ENCODE results near the gene CPED1. TPM values are rescaled to one million over a fixed set of nuclear protein-coding genes. Genes with fewer than 3 reads are reported as not detected.

CPED1 gene
- total RNA-seq, 4 donors from 2014 or later, result 4.4 to 20.2 (median 14.0) TPM

DNA sequence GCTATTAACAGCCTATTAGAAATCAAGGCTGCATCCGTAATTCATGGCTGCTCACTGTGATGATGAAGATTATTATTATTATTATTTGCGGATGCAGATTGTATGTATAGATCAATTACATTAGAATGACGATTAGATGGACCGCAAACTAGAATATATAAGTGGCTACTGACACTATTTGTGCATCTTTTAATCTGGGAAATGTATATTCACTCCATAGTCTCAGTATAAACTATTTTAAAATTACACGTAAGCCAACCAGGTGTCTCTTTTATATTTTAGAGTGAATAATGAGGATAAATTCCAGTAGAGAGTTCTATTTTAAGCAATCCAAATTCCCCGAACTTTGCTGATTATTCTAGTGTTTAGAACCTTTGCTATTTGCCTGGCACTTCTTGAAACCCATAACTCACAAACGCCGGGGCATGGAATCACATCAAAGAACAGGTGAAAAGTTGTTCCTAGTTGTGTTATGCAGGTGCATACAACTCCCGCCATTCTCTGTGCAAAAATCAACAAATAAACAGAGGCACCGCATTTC is 38.4 kb upstream of the CPED1 start:
- TF ChIP-seq EP300 (IDR thresholded peaks at IDR 0.05; ENCODE audit: low read depth) (no peak), POLR2A (IDR thresholded peaks at IDR 0.05) (no peak), POLR2AphosphoS5 (IDR thresholded peaks at IDR 0.05) (no peak)
- TF ChIP-seq, protein P1, sequence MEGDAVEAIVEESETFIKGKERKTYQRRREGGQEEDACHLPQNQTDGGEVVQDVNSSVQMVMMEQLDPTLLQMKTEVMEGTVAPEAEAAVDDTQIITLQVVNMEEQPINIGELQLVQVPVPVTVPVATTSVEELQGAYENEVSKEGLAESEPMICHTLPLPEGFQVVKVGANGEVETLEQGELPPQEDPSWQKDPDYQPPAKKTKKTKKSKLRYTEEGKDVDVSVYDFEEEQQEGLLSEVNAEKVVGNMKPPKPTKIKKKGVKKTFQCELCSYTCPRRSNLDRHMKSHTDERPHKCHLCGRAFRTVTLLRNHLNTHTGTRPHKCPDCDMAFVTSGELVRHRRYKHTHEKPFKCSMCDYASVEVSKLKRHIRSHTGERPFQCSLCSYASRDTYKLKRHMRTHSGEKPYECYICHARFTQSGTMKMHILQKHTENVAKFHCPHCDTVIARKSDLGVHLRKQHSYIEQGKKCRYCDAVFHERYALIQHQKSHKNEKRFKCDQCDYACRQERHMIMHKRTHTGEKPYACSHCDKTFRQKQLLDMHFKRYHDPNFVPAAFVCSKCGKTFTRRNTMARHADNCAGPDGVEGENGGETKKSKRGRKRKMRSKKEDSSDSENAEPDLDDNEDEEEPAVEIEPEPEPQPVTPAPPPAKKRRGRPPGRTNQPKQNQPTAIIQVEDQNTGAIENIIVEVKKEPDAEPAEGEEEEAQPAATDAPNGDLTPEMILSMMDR (IDR thresholded peaks at IDR 0.05), result no peak
- in situ Hi-C loops (cut with MboI; ENCODE audit: low pct_ligation_motif_present in 1 of 4, low pct_unique_long_range_greater_than_20kb in 1 of 4, low sequenced_read_pairs in 3 of 4) (loop anchor here in 1 of 4 donors (10.0 kb wide), 1 partner anchor 145 kb away; no protein-coding TSS in a partner anchor), intact Hi-C loops (cut with DNase I; ENCODE audit: low total_unique reads) (loop anchor here (10.0 kb wide), 1 partner anchor 145 kb away; no protein-coding TSS in a partner anchor)
- Histone ChIP-seq H3K4me1 (peaks cover 9 to 44% (median 13%) of the 10 kb centered on the region in 4 donors), H3K27me3 (no peaks in the 10 kb centered on the region), H3K27ac (peak overlapping the region; percentile 92 to 95 (median 94)), H3K36me3 (peaks cover 0 to 20% (median 3%) of the 10 kb centered on the region in 4 donors), H3K4me3 (peak overlapping the region; percentile 30 to 63 (median 58)), H3K9me3 (no peaks in the 10 kb centered on the region)
- DNase-seq, result no peak
- WGBS, 2 donors (ENCODE audit: low coverage in 1 of 2), result 0 to 2% methylated on average over 8 to 10 of the region's 10 CpGs

GRCh38 chr7:120950539-120951308 is 37.8 kb upstream of the CPED1 start, which contains the start of gene ING3:
TSS of gene ING3 (plus strand) at chr7:120950777. CDS start at chr7:120950897, 120 bp downstream.
- 0% methylated on average over 56 of the region's 71 CpGs; no CpG with 5 or more reads in 1 of the 2 donors for WGBS, 2 donors (ENCODE audit: low coverage in 1 of 2)
- peak; percentile 98 for DNase-seq
- H3K27me3 ChIP-seq, result no peaks in the 10 kb centered on the region
- intact Hi-C loops (cut with DNase I; ENCODE audit: low total_unique reads), result loop anchor here (10.0 kb wide), 1 partner anchor 146 kb away; no protein-coding TSS in a partner anchor
- TF ChIP-seq EP300 (IDR thresholded peaks at IDR 0.05; ENCODE audit: low read depth) (no peak), POLR2A (IDR thresholded peaks at IDR 0.05) (peak; percentile 57), POLR2AphosphoS5 (IDR thresholded peaks at IDR 0.05) (peak; percentile 57 to 81 (median 64))
- TF ChIP-seq, protein P1 (IDR thresholded peaks at IDR 0.05), result no peak
- peaks cover 0 to 27% (median 4%) of the 10 kb centered on the region in 4 donors for H3K36me3 ChIP-seq
- peak within 1 kb of the TSS; percentile 57 to 63 (median 60) for H3K4me3 ChIP-seq
- no peaks in the 10 kb centered on the region for H3K9me3 ChIP-seq
- peak within 1 kb of the TSS; percentile 92 to 95 (median 94) for H3K27ac ChIP-seq
- in situ Hi-C loops (cut with MboI; ENCODE audit: low pct_ligation_motif_present in 1 of 4, low pct_unique_long_range_greater_than_20kb in 1 of 4, low sequenced_read_pairs in 3 of 4), result no loop called here
- peaks cover 5 to 37% (median 9%) of the 10 kb centered on the region in 4 donors for H3K4me1 ChIP-seq

DNA sequence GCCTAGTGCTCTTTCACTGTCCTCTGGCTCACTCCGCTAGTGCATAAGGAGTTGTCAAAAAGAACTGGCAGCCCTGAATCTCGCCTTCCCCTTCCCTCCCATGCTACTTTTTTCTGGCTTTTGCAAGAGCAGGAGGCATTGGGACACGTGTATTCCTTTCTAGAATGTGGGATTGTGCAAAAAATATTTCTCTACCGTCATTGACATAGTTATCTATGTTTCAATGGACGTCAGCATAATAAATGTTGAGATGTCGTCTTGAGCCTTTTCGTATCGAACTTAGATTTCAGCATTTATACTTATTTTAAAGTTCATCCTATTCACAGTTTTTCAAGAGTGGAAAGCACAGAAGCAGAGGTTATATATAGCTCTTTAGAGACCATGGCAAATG is 37.2 kb upstream of the CPED1 start:
- TF ChIP-seq, protein P1 (IDR thresholded peaks at IDR 0.05), result no peak
- TF ChIP-seq EP300 (IDR thresholded peaks at IDR 0.05; ENCODE audit: low read depth) (no peak), POLR2AphosphoS5 (IDR thresholded peaks at IDR 0.05) (no peak), POLR2A (IDR thresholded peaks at IDR 0.05) (no peak)
- intact Hi-C loops (cut with DNase I; ENCODE audit: low total_unique reads) (loop anchor here (10.0 kb wide), 1 partner anchor 147 kb away; no protein-coding TSS in a partner anchor), in situ Hi-C loops (cut with MboI; ENCODE audit: low pct_ligation_motif_present in 1 of 4, low pct_unique_long_range_greater_than_20kb in 1 of 4, low sequenced_read_pairs in 3 of 4) (no loop called here)
- peak overlapping the region; percentile 92 to 95 (median 94) for H3K27ac ChIP-seq
- 1 to 9% methylated on average over 8 of the region's 8 CpGs for WGBS, 2 donors (ENCODE audit: low coverage in 1 of 2)
- no peak for DNase-seq
- no peaks in the 10 kb centered on the region for H3K27me3 ChIP-seq
- H3K9me3 ChIP-seq, result no peaks in the 10 kb centered on the region
- peaks cover 0 to 33% (median 8%) of the 10 kb centered on the region in 4 donors for H3K36me3 ChIP-seq
- H3K4me1 ChIP-seq, result peaks cover 5 to 32% (median 9%) of the 10 kb centered on the region in 4 donors
- peak overlapping the region; percentile 57 to 63 (median 60) for H3K4me3 ChIP-seq

- WGBS, 2 donors (ENCODE audit: low coverage in 1 of 2), result 31 to 32% methylated on average over 2 of the region's 2 CpGs
- H3K9me3 ChIP-seq, result no peaks in the 10 kb centered on the region
- no peak for DNase-seq
- intact Hi-C loops (cut with DNase I; ENCODE audit: low total_unique reads) (loop anchor here (10.0 kb wide), 1 partner anchor 147 kb away; no protein-coding TSS in a partner anchor), in situ Hi-C loops (cut with MboI; ENCODE audit: low pct_ligation_motif_present in 1 of 4, low pct_unique_long_range_greater_than_20kb in 1 of 4, low sequenced_read_pairs in 3 of 4) (no loop called here)
- H3K27me3 ChIP-seq, result no peaks in the 10 kb centered on the region
- peaks cover 0 to 38% (median 11%) of the 10 kb centered on the region in 4 donors for H3K36me3 ChIP-seq
- peaks cover 5 to 32% (median 9%) of the 10 kb centered on the region in 4 donors for H3K4me1 ChIP-seq
- no peak for TF ChIP-seq POLR2A (IDR thresholded peaks at IDR 0.05)
- no peak for TF ChIP-seq POLR2AphosphoS5 (IDR thresholded peaks at IDR 0.05)
- TF ChIP-seq, protein P1 (IDR thresholded peaks at IDR 0.05), result no peak
- no peak for TF ChIP-seq EP300 (IDR thresholded peaks at IDR 0.05; ENCODE audit: low read depth)
- H3K27ac ChIP-seq, result peak overlapping the region; percentile 92 to 95 (median 94)
- peak overlapping the region in 3 of 4 donors; percentile 57 to 63 (median 58) for H3K4me3 ChIP-seq
These were observed 36.7 kb upstream of the CPED1 start for GRCh38 chr7:120951826-120952225.

Data from transverse colon (tissue), 4 donors.